NK-92 treated with Interleukin-12 subunit alpha and Interleukin-12 subunit beta, amount 100 ng/mL, for 24 hours (cell line): ENCODE data around the gene LRRC28.

Experiments
- DNase-seq: peaks from one replicate; lab custom pipeline; 2025; lab: John Stamatoyannopoulos, UW

LRRC28 gene

DNA sequence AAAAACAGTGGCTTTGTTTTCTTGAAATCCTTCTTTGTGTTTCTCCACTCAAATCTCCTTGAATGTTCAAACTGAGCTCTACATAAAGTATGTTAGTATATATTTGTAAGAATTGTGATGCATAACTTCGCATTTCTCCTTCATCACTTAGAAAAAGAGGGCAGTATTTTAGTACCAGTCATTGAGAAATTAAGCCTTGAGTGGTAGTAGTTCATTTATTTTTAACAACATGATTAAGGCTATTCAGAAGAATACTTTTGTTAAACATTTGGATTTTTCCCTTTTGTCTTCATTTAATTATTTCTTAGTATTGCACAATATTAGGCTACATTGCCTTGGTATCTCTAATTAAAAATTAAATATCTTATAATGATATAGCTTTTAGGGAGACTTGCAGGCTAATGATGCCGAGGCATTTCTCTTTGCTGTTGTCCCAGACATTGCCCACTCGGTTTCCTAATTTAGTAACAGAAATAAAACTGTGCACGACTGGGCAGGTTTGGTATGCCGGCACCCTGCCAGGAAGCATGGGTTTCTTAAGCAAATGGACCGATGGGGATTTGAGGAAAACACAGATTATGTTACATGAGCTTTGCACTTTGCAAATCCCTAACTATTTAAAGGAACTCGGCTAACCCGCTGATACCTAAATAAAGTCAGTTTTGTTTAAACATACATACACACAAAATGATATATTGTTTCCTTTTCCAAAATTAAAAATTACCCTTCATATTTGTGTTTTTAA, 54.7 kb downstream of the LRRC28 start:
- no peak for DNase-seq

DNA sequence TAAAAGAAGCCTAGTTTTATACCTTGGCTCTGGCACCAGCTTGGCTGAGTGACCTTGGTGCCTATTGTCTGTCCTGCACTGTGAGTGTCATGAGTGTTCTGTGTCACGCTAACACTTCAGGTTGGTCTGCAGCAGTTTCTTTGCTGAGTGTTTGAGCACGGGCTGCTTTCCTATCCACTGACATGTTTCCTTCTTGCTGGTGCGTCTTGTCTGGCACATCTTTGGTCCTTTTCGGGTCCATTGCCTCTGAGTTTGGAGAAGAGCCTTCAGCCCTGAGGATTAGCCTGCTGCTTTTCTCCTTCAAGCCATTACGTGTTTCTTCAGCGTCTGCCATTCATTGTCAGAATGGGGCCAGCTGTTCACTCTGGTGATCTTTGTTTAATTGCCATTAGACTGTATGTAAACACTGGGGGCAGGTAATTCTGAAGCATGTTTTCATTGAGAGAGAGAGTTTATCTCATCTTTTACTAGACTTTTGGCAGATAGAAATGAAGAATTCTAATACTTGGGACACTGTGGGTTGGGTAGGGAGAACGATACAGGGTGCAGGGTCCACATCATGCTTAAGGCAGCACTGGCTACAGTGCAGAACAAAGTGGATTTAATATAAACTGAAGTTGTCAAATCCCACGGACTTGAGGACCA, 55.5 kb downstream of the LRRC28 start:
- DNase-seq = no peak

DNA sequence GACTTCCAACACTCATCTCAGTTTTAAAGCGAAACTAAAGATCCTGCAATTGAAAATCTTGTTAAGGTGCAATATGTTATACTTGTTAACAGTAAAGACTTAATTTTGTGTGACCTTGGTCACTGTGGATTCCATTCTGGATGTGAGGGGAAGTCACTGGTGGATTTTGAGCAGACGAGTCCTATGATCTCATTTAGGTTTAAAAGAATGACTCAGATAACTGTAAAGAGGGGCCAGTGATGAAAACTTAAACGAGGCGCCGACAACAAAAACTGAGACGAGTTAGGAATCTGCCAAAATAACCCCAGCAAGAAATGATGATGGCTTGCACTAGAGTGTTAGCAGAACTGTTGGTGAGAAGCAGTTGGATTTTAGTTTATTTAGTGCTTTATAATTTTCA, 56.5 kb downstream of the LRRC28 start:
- DNase-seq = no peak

DNA sequence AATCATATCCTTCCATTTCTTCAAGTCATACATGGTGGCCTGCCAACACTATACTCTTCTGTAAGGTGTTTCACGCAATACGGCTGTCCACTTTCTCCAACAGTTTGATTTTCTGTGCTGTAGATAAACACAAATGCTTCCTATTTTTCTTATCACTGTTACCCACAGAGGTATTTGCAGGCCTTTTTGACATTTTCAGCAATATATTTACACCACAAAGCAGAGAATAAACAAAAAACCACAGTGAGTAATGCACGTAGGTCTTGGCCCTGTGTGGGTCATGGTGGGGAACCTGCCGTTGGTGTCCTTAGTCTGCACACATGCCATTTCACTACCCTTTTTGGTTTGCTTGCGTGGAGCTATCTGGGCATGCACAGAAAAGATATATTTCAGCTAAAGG, 59.5 kb downstream of the LRRC28 start:
- no peak for DNase-seq

DNA sequence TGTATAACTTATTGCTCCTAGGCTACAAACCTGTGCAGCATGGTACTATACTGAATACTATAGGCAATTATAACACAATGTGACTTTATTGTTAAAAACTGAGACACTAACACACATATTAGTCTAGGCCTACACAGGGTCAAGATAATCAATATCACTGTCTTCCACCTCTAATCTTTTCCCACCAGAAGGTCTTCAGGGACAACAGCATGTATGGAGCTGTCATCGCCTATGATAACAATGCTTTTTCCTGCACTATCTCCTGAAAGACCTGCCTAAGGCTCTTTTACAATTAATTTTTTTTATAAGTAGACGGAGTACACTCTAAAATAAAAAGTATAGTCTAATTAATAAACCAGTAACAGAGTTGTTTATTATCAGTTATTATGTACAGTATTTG, 60.9 kb downstream of the LRRC28 start:
- no peak for DNase-seq

DNA sequence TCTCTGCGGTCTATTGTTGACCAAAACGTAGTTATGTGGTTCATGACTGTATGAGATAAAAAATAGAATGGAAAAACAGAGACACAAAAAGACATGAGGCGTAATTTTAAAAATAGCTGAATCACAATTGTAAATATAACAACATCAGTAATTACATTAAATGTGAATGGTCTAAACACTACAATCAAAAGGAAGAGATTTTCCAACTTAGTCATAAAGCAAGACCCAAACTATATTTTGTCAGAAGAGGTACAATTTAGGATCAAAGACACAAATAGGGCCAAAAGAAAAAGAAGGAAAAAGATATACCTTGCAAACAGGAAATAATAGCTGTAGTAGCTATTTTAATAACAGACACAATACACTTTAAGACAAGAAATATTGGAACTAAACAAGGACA, 61.5 kb downstream of the LRRC28 start:
- no peak for DNase-seq

DNA sequence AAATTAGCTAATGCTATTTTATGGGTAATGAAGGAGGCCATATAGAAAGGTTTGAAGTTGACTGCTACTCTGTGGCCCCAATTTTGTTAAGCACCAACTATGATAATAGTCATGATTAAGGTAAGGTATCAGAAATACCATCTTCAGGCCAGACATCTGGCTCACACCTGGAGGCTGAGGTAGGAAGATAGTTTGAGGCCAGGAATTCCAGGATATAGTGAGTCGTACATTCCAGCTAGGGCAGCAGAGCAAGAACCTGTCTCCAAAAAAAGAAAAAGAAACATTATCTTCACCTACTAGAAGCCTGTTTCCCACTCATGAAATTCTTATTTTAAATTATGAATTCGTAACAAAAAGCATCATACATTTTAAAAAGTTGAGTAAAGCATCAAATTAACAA, 64.4 kb downstream of the LRRC28 start:
- DNase-seq = no peak

DNA sequence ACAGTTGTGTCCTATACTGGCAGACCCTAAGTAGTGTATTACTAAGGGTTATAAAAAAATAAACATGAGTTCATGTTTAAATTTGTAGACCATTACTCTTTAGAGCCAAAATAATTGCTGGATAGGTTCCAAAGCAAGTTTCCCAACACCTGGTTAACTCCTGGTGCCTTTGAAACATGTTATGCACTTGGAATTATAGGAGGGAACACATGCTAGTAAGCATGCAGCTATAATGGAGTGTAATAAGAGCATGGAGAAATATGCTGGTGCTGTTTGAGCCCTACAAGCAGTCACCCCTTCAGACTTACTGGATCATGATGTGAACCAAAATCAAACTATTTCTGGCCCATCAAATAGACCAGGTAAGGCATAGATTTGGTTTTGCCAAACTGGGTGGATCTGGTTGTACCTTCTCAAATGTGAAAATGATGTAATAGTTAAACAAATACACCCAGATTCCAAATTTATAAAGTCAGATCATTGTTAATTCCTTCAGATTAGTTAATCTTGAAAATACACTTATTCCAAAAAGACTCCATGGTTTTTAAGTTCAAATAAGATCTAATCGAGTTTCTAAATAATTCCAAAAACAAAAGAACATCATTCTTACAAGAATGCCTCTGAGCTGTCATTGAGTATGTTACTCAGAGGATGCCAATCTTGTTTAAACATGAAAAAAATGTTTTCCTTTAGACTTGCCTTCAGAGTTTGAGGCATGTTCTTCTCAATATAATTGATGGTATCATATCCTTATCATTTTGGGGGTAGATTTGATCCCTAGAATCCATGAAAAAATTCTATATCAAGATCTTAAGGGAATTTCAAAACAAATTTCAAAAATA, 69.3 kb downstream of the LRRC28 start:
- DNase-seq = no peak

DNA sequence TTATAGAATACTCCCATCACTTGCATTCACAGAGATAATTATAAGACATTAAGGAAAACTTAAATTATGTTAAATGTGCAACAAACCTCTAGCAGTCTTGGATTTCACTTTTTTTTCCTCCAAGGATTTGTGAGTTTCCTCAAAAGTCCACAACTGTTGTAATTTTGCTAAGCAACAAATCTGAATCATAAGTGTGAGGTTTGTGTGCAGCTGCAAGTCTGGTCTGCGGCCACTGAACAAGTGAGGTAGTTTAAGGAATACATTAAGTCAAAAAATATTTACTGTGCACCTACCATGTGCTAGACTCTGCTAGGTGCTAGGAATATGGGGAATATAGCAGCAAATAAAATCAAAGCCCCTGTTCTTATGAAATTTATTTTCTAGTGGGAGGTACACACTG, 70.2 kb downstream of the LRRC28 start:
- no peak for DNase-seq

DNA sequence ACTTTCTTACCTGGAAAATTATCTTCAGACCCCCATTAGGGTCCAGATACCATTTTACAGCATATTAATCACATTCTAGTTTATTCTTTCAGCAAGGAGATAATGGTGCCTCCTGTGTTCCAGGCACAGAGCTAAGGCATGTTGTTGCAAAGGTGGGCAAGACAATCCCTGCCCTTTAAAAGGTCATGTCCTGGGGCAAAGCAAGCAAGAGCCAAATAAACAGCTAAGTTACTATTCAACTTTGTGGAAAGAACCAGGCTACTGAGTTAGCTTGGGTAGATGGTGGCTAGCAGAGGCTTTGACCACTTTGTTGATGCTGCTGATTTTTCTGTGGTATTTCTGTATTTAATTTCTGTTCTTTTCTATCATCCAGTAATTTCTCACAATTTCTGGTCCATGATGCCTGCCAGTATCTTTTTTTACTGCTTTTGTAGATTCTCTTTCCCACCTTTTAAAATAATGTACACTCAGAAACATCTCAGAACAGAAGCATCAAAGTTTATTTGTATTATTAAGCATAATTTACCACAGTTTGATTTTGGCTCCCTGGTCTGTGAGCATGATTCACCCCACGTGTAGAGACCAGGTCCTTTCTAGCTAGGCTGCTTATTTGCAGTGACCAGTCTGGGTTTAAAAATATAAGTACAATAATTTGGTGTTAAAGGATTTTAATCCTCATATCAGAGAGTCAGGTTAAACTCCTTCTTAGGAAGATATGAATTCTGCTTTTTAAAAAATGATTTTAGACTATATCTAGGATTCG, 71.5 kb downstream of the LRRC28 start:
- no peak for DNase-seq

DNA sequence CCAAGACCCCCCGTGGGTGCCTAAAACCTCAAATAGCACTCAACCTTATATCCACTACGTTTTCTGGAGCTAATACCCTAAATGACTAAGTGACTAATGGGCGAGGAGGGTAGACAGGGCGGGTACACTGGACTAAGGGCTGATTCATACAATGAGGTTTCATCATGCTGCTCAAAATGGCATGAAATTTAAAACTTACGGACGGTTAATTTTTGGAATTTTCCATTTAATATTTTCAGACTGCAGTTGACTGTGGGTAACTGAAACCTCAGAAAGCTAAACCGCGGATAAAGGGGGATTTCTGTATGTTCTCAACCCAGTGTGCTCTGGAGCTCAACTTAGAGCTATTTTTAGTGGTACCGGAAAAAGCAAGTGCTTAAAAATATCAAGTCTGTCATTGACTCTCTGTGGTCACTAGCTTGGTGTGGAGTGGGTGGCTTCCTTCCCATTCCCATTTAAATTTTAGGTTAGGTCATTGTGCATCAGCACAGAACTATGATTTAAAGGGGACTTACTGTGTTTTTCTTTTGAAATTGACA, 72.9 kb downstream of the LRRC28 start:
- no peak for DNase-seq

DNA sequence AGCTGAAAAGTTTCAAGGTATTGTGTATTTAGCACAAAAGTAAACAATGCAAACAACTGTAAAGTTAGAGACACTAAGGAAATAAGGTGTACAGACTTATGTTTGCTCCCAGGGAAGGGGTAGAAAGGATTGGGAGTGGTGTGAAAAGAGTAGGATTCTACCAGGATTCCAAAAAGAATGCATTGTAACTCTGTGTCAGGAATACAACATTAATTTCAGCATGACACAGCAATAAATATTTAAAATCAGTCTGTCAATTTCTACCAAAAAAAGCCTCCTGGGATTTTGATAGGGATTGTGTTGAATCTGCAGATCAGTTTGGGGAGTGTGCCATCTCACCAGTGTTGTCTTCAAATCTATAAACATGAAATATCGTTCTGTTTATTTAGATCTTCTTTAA, 73.4 kb downstream of the LRRC28 start:
- DNase-seq = no peak

DNA sequence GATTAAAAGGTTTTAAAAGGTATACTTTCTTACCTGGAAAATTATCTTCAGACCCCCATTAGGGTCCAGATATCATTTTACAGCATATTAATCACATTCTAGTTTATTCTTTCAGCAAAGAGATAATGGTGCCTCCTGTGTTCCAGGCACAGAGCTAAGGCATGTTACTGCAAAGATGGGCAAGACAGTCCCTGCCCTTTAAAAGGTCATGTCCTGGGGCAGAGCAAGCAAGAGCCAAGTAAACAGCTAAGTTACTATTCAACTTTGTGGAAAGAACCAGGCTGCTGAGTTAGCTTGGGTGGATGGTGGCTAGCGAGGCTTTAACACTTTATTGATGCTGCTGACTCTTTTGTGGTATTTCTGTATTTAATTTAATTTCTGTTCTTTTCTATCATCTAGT, 75.0 kb downstream of the LRRC28 start:
- no peak for DNase-seq

DNA sequence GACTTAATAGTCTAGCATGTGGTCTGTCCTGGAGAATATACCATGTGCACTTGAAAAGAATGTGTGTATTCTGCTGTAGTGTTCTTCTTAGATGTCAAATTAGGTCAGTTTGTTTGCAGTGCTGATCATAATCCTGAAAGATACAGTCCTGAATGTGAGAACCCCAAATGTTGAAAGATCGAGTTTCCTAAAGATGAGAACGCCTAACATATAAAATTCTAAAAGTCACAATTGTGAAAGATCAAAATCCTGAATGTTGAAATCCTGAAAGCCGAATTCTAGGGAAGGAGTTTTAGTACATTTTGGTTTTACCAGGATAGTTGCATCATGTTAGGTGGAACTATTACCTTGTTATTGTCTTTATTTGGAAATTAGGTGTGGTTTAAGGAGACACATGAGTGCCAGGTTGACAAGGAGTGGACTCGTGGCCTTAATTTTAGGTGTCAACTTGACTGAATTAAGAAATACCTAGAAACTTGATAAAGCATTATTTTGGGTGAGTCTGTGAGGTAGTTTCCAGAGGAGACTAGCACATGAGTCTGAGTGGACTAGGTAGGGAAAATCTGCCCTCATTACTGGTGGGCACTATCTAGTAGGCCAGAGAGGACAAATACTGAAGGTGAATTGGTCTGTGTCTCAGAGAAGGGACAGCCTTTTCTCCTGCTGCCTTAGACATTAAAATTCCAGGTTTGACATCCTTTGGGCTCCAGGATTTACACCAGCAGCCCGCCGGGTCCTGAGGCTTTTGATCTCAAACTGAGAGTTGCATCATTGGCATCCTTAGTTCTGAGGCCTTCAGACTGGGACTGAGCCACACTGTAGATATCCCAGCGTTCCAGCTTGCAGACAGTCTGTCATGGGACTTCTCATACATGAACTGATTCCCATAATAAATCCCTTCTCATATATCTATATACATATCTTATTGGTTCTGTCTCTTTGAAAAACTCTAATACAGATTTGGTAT, 77.1 kb downstream of the LRRC28 start:
- no peak for DNase-seq

DNA sequence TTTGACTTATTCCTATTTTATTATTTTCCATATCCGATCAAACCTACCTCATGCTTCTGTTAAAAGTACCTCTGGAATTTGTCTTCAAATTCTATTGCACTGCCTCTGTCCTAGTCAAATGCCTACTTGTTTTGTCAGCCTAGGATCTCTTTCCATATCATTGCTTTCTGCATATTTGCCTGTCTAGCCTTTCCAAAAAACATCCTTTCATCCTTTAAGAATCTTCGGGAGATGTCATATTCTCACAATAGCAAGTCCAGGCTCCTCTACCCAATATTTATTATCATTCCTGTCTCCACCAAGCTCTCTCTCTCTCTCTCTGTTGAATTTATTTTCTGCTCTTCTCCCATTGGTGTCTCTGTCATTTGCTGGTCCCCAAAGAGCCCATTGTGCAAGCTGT, 80.1 kb downstream of the LRRC28 start:
- DNase-seq = no peak

DNA sequence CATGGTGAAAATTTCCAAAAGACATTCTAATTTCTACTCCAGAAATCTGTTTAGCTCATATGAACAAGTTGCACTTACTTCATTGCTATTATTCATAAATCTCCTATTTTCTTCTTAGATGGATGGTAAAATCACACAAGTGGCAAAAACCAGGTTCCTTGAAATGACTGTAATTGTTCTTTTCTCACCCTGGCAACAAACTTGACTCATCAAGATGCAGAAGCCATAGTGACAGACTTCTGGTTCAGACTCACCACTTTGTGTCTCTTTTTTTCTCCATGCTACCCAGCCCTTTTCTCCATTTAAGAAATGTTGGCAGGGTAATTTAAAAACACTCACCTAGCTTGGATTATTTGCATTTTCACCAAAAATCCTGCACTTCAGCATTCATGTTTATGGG, 82.1 kb downstream of the LRRC28 start:
- no peak for DNase-seq

DNA sequence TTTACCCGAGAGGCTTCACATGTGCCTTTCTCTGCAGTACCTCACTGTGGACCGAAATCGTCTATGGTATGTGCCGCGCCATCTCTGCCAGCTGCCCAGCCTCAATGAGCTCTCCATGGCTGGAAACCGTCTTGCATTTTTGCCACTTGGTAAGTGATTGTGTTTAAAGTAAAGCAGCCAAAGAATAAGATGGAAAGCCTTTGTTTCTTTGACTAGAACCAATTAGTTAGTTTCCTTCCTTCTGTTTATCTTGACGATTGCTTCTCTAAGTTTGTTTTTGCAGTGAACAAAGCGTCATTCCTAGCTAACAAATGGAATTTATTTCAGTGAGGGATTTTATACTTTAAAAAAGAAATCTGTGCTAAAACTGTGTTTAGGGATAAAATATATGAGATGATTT, 82.7 kb downstream of the LRRC28 start:
- DNase-seq = no peak

DNA sequence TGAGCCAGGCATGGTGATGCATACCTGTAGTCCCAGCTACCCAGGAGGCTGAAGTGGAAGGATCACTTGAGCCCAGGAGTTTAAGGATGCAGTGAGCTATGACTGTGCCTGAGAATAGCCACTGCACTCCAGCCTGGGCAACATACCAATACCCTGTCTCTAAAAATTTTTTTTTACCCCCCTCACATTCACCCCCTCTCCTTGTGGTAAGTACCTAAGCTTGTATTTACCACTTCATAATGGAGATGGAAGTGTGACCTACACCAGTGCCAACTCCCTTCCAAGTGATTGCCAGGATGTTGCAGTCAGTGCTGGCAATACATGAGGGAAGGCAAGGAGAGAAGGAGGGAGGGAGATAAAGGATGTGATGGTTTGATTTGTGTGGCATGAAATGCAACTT, 84.2 kb downstream of the LRRC28 start:
- DNase-seq = no peak

DNA sequence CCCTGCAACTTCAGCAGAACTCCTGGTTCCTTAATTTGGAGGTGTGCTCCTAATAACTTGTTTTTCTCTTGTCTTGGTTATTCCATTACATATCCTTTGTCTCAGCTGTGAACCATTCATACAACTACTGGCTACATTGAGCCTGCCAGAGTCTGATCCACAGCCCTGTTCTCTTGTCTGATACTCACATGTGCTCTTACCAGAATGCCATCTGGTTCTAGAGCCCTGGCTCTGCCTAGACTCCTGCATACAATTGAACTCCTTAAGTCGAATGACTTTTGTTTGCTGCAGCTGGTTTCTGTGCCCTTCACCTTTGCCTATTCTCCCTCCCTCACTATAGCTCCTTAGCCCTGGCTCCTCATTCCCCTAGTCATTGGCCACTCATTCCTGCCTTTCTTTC, 85.5 kb downstream of the LRRC28 start:
- no peak for DNase-seq

DNA sequence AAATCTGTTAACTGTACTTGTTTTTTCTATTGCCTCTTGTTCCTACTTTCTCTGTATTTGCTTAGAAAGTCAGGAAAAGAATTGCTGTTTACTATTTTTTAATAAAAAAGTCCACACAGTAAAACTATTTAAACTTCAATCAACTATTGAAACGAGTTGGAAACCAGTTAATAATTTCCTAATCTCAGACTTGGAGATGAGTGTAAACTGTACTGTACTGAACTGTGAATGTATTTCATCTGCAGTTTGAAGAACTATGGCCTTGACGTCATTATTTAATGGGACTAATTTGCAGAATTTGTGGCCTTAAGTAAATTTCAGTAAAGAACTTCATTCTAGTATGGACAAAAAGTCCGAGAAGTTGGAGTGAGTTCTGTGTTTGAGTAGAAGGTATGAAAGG, 89.1 kb downstream of the LRRC28 start:
- DNase-seq = no peak

DNA sequence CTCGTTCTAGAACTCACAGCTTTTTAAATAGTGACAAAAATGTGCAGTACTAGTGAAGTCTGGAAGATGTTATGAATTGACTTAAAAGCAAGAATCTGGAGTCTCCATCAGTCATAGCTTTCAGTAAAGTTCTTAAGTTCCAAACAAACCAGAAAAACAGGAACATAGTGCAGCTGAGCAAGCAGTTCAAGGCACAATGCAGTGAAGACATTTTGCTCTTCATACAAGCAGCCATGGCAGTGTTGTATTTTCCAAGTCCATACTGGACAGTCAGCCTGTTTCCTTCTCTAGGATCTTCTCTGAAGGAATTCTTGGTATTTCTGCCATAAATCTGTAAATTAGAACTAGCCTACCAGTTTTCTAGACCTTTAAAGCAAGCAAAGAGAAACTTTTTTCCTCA, 90.5 kb downstream of the LRRC28 start:
- DNase-seq = no peak
